ENCODE data around the gene ASB8. TPM values are rescaled to one million over a fixed set of nuclear protein-coding genes. Genes with fewer than 3 reads are reported as not detected.

ASB8 gene
- total RNA-seq, 1 donor from 2014 or later: 37.1 TPM

- DNase-seq (ENCODE audit: low spot score in 2 of 2) (no peak), FAIRE-seq (no peak)
Measured at GRCh38 chr12:48110691-48111311, 46.5 kb downstream of the ASB8 start.

DNA sequence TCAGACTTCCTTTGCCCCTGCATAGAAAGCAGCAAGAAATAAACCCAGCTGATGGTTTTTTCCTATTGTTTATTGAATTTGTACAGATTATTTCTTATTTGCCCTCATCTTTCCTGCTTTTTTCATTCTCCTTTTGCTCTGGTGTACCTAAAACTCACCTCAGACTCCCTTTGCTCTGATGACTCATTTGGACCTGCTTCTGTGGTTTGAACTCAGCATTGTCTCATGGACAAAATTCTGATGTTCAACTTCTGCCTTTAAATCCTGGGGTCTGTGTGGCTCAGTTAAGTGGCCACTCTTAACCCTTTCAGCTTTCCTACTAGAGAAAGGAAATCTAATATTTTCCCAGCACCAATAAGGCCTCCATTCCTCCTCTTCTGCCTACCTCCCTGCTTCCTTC, 47.9 kb downstream of the ASB8 start:
- DNase-seq (ENCODE audit: low spot score in 2 of 2): no peak
- no peak for FAIRE-seq

- FAIRE-seq: no peak
- peak in 1 of 2 donors; percentile 8 for DNase-seq (ENCODE audit: low spot score in 2 of 2)
Measured at GRCh38 chr12:48106681-48107613, 50.4 kb downstream of the ASB8 start.

DNA sequence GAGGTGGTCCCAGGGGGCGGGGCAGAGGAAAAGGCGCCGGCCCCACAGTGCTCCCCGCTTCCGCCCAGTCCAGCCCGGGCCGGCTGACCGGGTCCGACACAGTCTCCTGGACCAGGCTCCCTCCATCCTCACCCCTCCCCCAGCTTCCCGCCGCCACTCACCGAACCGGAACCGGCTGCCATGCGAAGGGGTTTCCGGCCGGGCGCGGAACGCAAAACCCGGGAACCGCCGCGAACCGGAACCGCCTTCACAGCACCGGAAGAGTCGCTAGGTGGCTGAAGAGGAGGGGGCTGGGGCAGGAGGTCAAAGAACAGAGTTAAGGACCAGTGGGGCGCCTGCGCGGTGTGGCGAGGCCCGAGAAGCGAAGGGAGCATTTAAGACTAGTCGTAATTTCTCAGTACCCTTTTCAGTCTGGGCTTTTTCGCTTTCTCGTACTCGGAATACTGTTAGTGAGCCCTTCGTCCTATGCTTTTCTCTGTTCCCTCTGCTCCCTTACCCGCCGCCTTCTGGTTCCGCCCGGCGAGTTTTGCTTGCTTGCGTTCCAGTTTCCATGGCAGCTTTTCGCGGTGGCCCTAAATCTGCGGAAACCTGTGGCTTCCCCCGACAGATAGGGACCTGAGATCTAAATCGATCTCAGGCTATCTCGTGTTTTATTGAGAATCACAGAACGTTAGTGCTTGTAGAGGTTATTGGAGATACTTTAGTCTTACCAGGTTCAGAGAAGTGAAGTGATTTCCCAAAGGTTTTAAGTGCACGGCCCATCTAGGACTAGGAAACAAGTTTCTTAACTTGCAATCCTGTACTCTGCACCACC, 51.2 kb downstream of the ASB8 start, which contains the start of gene SENP1:
Gene SENP1 (minus strand): TSS at position 213 of the 814 bp plus-strand sequence. CDS start 4,607 bp downstream, outside the sequence.
- no peak for FAIRE-seq

GRCh38 chr12:48105321-48105866, 51.9 kb downstream of the ASB8 start:
- no peak for DNase-seq (ENCODE audit: low spot score in 2 of 2)
- no peak for FAIRE-seq

More for the DNA sequence above, 51.2 kb downstream of the ASB8 start, which contains the start of gene SENP1:
- DNase-seq (ENCODE audit: low spot score in 2 of 2): peak; percentile 82 to 84

DNA sequence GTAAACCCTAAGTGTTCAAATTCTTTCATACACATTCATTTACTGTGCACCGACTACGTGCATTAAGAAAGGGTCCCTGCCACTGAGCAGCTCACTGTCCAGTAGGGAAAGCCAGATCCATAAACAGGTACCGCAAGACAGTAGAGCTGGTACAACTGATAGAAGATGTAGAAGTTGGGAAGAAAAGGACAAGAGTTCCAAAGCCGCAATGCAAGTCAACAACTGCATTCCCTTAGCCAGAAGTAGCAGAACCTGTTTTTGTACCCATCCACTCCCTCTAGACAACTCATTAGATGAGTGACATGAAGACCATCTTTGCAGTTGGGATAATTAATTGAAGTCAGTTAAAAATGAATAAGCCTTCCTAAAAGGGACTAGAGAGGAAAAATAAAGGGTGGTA, 52.8 kb downstream of the ASB8 start:
- DNase-seq (ENCODE audit: low spot score in 2 of 2): no peak
- no peak for FAIRE-seq

Small RNA genes within 50 kb of the gene (small RNA-seq; reads per million reads assigned to genes)
- 0.20 reads per million for gene MIR6505

Other genes with a start within 250 kb of the ASB8 start
- gene TMEM106C, start 193.9 kb downstream of the ASB8 start, total RNA-seq: 59.1 TPM
- gene COL2A1, start 153.0 kb downstream of the ASB8 start, total RNA-seq: 0.82 TPM
- gene SENP1, start 51.4 kb downstream of the ASB8 start, total RNA-seq: 39.1 TPM
- 104 TPM for gene PFKM, start 38.2 kb downstream of the ASB8 start, total RNA-seq
- 18.8 TPM for gene CCDC184, start 26.1 kb upstream of the ASB8 start, total RNA-seq
- not detected for gene OR10AD1, start 45.8 kb upstream of the ASB8 start, total RNA-seq
- gene ZNF641, start 193.4 kb upstream of the ASB8 start, total RNA-seq: 33.4 TPM

Measured in frontal cortex (tissue), 4 donors.